PC-3 (cell line): ENCODE results near the gene TACO1. TPM values are rescaled to one million over a fixed set of nuclear protein-coding genes. Genes with fewer than 3 reads are reported as not detected.

Experiments used
- ATAC-seq: fragments of 200-7000 bp; cut with Tn5 transposase; 2 replicates; pipeline ENCODE4 v1.9.1; 2020; ENCODE audit warnings: mild to moderate bottlenecking, moderate library complexity
- BruUV-seq: library from RNA; stranded (reverse); fragments of 400-500 nt; replicated peaks from 2 replicates; lab custom pipeline; 2021; lab: Mats Ljungman, UMichigan
- CTCF ChIA-PET: fragments of 300-600 bp; sonication (Branson Sonifier 250); formaldehyde crosslinking; loops from one replicate; lab custom pipeline; 2022; ENCODE audit warnings: antibody characterized with exemption; lab: Charles Lee
- POLR2A ChIA-PET: fragments of 300-600 bp; sonication (Branson Sonifier 250); formaldehyde crosslinking; loops from one replicate; lab custom pipeline; 2022; ENCODE audit warnings: antibody characterized with exemption; ENCODE audit not compliant: unreplicated experiment; lab: Charles Lee
- DNase-seq: peaks from one replicate; pipeline ENCODE4 v3.0.0-alpha.2; 2015
- H2AFZ ChIP-seq: fragments of 300-600 bp; sonication (generic); 2 replicates; pipeline ENCODE4 v1.6.0; 2016; ENCODE audit warnings: antibody characterized with exemption, low read length
- H3F3A ChIP-seq: fragments of 300-600 bp; sonication (generic); one replicate; pipeline ENCODE4 v1.6.0; 2017; ENCODE audit warnings: antibody characterized with exemption, low read length, control low read depth, mild to moderate bottlenecking; ENCODE audit not compliant: unreplicated experiment
- H3K27ac ChIP-seq: fragments of 300-600 bp; sonication (generic); 2 replicates; pipeline ENCODE4 v1.5.1; 2016; ENCODE audit warnings: mild to moderate bottlenecking, low read length
- H3K27me3 ChIP-seq: fragments of 300-600 bp; sonication (generic); 2 replicates; pipeline ENCODE4 v1.6.1; 2016; ENCODE audit warnings: low read length, mixed read lengths
- H3K36me3 ChIP-seq: fragments of 300-600 bp; sonication (generic); 2 replicates; pipeline ENCODE4 v1.6.1; 2016; ENCODE audit warnings: low read depth, mixed run types, low read length, mixed read lengths
- H3K4me1 ChIP-seq: fragments of 300-600 bp; sonication (generic); 2 replicates; pipeline ENCODE4 v1.5.1; 2016; ENCODE audit warnings: low read length; ENCODE audit not compliant: insufficient read depth
- H3K4me2 ChIP-seq: fragments of 300-600 bp; sonication (generic); 2 replicates; pipeline ENCODE4 v1.6.0; 2016; ENCODE audit warnings: low read length
- H3K4me3 ChIP-seq: fragments of 300-600 bp; sonication (generic); 2 replicates; pipeline ENCODE4 v1.5.1; 2016; ENCODE audit warnings: mild to moderate bottlenecking, low read length, mixed read lengths
- H3K79me2 ChIP-seq: fragments of 300-600 bp; sonication (generic); 2 replicates; pipeline ENCODE4 v1.6.1; 2017; ENCODE audit warnings: low read length, mixed read lengths
- H3K9ac ChIP-seq: fragments of 300-600 bp; sonication (generic); 2 replicates; pipeline ENCODE4 v1.6.0; 2016; ENCODE audit warnings: mild to moderate bottlenecking, low read length
- H3K9me2 ChIP-seq: fragments of 300-600 bp; sonication (generic); replicated peaks from 2 replicates; pipeline ENCODE4 v1.6.1; 2016; ENCODE audit warnings: mixed run types, low read length, mixed read lengths
- H3K9me3 ChIP-seq: fragments of 300-600 bp; sonication (generic); 2 replicates; pipeline ENCODE4 v1.6.1; 2016; ENCODE audit warnings: low read length, mixed read lengths
- H4K20me1 ChIP-seq: fragments of 300-600 bp; sonication (generic); 2 replicates; pipeline ENCODE4 v1.6.1; 2016; ENCODE audit warnings: low read length, mixed read lengths
- EZH2 ChIP-seq: fragments of 300-600 bp; sonication (generic); IDR thresholded peaks from one replicate; pipeline ENCODE4 v1.6.1; 2017; ENCODE audit warnings: antibody characterized with exemption, mild to moderate bottlenecking, low read length; ENCODE audit not compliant: unreplicated experiment
- EZH2phosphoT487 ChIP-seq: fragments of 300-600 bp; sonication (generic); IDR thresholded peaks from 2 replicates; pipeline ENCODE4 v1.6.1; 2018; ENCODE audit warnings: mild to moderate bottlenecking, antibody characterized with exemption, low read length, borderline replicate concordance
- intact Hi-C: fragments of 100-400 bp; cut with micrococcal nuclease; formaldehyde crosslinking; loops from 2 replicates; pipeline ENCODE4 v1.9.0; 2023
- total RNA-seq: library from RNA; depleted of rRNA; stranded (reverse); fragments of >200 nt; gene quantifications from 2 replicates; pipeline ENCODE4 v1.2.3, GENCODE V29; 2014
- TF ChIP-seq, protein P1 (sequence below): fragments of 300-600 bp; sonication (generic); conservative IDR thresholded peaks from 2 replicates; pipeline ENCODE4 v1.5.1; 2017; ENCODE audit warnings: antibody characterized with exemption, low read depth, mild to moderate bottlenecking, low read length

TACO1 gene
- total RNA-seq, 1 experiment from 2014 or later: 47.9 TPM

GRCh38 chr17:63631626-63632025, 30.9 kb downstream of the TACO1 start:
- ChIA-PET POLR2A (interaction anchor here (0.6 kb wide), 1 partner anchor 109 kb away, joined by 3 read pairs; no protein-coding TSS in a partner anchor), CTCF (no interaction called here)
- no TSS peak for BruUV-seq
- no peaks in the 10 kb centered on the region for H3K9me2 ChIP-seq
- no peaks in the 10 kb centered on the region for H3K27me3 ChIP-seq
- no peaks in the 10 kb centered on the region for H4K20me1 ChIP-seq
- H3K4me3 ChIP-seq: no peak overlapping the region
- no peak for DNase-seq
- no peaks in the 10 kb centered on the region for H3F3A ChIP-seq
- H2AFZ ChIP-seq: no peak overlapping the region
- H3K4me2 ChIP-seq: no peak overlapping the region
- peaks cover 7% of the 10 kb centered on the region; the same call in 1 of the 2 replicates for H3K79me2 ChIP-seq
- no peaks in the 10 kb centered on the region for H3K9me3 ChIP-seq
- ATAC-seq: no peak
- no peak overlapping the region for H3K27ac ChIP-seq
- intact Hi-C loops: no loop called here
- no peak overlapping the region for H3K9ac ChIP-seq
- H3K36me3 ChIP-seq: no peaks in the 10 kb centered on the region
- peaks cover 2% of the 10 kb centered on the region; the same call in 1 of the 2 replicates for H3K4me1 ChIP-seq
- TF ChIP-seq EZH2: no peak

DNA sequence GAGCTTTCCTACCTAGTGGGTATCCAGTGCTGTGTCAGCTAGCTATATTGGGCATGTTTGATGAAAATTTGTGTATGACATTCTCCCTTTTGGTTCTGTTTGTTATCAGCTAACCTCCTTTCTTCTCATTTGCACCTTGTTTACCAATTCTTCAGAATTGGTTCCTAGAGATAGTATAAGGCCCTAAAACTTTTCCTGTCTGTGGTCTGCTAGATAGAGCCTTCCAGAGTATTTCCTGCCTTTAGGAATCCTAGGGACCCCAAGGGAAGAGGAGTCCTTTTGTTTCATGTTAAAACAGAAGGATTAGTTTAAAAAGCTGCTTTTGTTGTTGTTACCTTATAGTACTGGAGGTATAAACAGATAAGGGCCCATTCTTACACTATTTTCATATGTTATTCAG, 33.0 kb downstream of the TACO1 start:
- TF ChIP-seq, protein P1, sequence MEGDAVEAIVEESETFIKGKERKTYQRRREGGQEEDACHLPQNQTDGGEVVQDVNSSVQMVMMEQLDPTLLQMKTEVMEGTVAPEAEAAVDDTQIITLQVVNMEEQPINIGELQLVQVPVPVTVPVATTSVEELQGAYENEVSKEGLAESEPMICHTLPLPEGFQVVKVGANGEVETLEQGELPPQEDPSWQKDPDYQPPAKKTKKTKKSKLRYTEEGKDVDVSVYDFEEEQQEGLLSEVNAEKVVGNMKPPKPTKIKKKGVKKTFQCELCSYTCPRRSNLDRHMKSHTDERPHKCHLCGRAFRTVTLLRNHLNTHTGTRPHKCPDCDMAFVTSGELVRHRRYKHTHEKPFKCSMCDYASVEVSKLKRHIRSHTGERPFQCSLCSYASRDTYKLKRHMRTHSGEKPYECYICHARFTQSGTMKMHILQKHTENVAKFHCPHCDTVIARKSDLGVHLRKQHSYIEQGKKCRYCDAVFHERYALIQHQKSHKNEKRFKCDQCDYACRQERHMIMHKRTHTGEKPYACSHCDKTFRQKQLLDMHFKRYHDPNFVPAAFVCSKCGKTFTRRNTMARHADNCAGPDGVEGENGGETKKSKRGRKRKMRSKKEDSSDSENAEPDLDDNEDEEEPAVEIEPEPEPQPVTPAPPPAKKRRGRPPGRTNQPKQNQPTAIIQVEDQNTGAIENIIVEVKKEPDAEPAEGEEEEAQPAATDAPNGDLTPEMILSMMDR: no peak
- no peak for TF ChIP-seq EZH2phosphoT487
- TF ChIP-seq EZH2: no peak
- BruUV-seq: TSS peak; percentile 8
- CTCF ChIA-PET: no interaction called here
- Histone ChIP-seq H3K79me2 (no peaks in the 10 kb centered on the region), H3F3A (no peaks in the 10 kb centered on the region), H3K9me2 (no peaks in the 10 kb centered on the region), H3K27ac (no peak overlapping the region), H3K9me3 (no peaks in the 10 kb centered on the region), H3K4me2 (no peak overlapping the region), H3K36me3 (no peaks in the 10 kb centered on the region), H3K27me3 (no peaks in the 10 kb centered on the region), H4K20me1 (no peaks in the 10 kb centered on the region), H3K4me3 (no peak overlapping the region), H2AFZ (no peak overlapping the region), H3K9ac (no peak overlapping the region), H3K4me1 (no peaks in the 10 kb centered on the region)
- no peak for ATAC-seq
- POLR2A ChIA-PET: no interaction called here
- intact Hi-C loops: no loop called here
- DNase-seq: no peak

DNA sequence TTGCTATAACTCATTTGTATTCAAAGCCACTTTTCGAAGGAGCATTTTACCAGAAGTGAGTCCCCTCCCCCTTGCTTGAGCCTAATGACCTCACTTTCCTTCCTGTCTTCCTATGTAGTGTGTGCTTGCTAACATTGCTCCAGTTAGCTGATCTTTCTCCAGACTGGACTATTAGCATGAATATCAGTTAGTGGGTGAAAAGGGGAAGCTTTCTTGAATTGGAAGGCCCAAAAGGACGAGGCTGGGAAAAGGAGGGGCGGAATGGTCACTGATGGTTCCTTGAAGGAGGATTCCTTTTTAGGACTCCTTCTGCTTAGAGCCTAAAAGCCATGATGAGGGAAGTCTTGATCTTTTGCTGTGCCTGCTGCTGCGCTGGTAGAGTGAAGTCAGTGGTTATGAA, 33.5 kb downstream of the TACO1 start:
- no peak for DNase-seq
- intact Hi-C loops: no loop called here
- Histone ChIP-seq H4K20me1 (no peaks in the 10 kb centered on the region), H3K9me3 (no peaks in the 10 kb centered on the region), H2AFZ (no peak overlapping the region), H3K9me2 (no peaks in the 10 kb centered on the region), H3K36me3 (no peaks in the 10 kb centered on the region), H3K4me2 (no peak overlapping the region), H3K9ac (no peak overlapping the region), H3K27me3 (no peaks in the 10 kb centered on the region), H3K79me2 (no peaks in the 10 kb centered on the region), H3F3A (no peaks in the 10 kb centered on the region), H3K4me1 (no peaks in the 10 kb centered on the region), H3K4me3 (no peak overlapping the region), H3K27ac (no peak overlapping the region)
- no peak for ATAC-seq
- ChIA-PET CTCF (no interaction called here), POLR2A (no interaction called here)
- no TSS peak for BruUV-seq
- TF ChIP-seq EZH2phosphoT487 (no peak), EZH2 (no peak)
- TF ChIP-seq, protein P1: no peak
